Activated CD4-positive, alpha-beta T cell treated with anti-CD3 and anti-CD28 coated beads, Interleukin-2, amount 10 ng/mL, durations not matched to agents 7 days and 5 days (primary cell): ENCODE results near the gene HNRNPA0. TPM values are rescaled to one million over a fixed set of nuclear protein-coding genes. Genes with fewer than 3 reads are reported as not detected.
A peak's percentile ranks its signal among the peaks of the same experiment; 100 is the strongest.
"Not testable (repeated sequence)": the region's sequence is repeated elsewhere in the genome, so short reads cannot be mapped to it uniquely, and the experiment has no call there.

Experiments
- CTCF ChIA-PET: fragments of 350-600 bp; sonication (Branson Sonifier 250); formaldehyde crosslinking; loops from one replicate; lab custom pipeline; 2021; ENCODE audit warnings: antibody characterized with exemption; lab: Charles Lee
- POLR2A ChIA-PET: fragments of 350-600 bp; sonication (Branson Sonifier 250); formaldehyde crosslinking; loops from one replicate; lab custom pipeline; 2021; ENCODE audit warnings: antibody characterized with exemption; lab: Charles Lee
- DNase-seq: peaks from one replicate; pipeline ENCODE4 v3.0.0-alpha.2; 2020
- H3K27ac Mint-ChIP-seq: one replicate; pipeline ENCODE4 v1.8.0; 2021; ENCODE audit warnings: mild to moderate bottlenecking, moderate library complexity, mixed read lengths
- H3K27me3 Mint-ChIP-seq: one replicate; pipeline ENCODE4 v1.8.0; 2021; ENCODE audit warnings: mixed read lengths
- H3K36me3 Mint-ChIP-seq: one replicate; pipeline ENCODE4 v1.8.0; 2021; ENCODE audit warnings: low read depth, mixed read lengths
- H3K4me1 Mint-ChIP-seq: one replicate; pipeline ENCODE4 v1.8.0; 2021; ENCODE audit warnings: mixed read lengths
- H3K4me3 Mint-ChIP-seq: one replicate; pipeline ENCODE4 v1.8.0; 2021; ENCODE audit warnings: mild to moderate bottlenecking, moderate library complexity, mixed read lengths
- H3K9me3 Mint-ChIP-seq: one replicate; pipeline ENCODE4 v1.8.0; 2021; ENCODE audit warnings: mixed read lengths
- total RNA-seq, 2 experiments: library from RNA; stranded (reverse); gene quantifications; one replicate each; pipeline ENCODE4 v1.2.3, GENCODE V29; 2021

Gene HNRNPA0
- total RNA-seq = 10 to 100 TPM; 26.0 to 31.8 TPM

DNA sequence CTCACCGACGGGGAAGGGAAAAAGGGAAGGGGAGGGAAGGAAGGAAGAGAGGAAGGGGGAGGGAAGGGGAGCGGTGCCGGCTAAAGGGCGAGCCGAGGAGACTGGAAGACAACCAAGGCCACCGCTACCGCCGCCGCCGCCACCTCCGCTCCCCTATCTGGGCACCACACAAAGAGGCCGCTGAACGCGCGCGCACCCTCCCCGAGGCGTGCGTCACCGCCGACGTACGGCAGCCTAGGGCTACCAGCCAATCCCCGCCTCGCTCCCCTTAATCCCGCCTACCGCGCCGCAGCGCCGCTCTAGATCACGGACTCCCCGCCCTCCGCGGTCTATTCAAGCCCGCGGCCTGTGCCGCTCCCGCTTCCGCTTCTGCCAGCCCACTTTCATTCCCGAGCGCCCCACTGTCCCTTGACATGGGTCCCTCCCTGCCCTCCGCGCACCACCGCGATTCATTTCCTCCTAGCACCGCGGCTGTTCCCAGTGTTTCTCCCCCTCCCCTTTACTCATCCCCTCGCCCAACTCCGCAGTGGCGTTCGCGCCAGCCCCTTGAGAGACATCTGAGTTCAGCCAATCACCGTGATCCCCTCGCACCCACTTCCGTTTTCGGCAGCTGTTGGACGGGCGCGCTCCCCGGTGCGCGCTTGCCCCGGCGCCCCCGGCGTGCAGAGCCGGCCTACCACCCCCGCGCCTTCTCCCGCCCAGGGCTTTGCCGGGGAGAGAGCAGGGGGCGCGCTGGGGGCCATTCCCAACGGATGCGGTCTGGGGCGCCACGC is at the start of gene HNRNPA0:
HNRNPA0 (minus strand) TSS at position 176 of the 773 bp plus-strand sequence. CDS start 297 bp downstream, outside the sequence.
- ChIA-PET POLR2A (interaction anchor here (0.6 kb wide), 1 partner anchor 115 kb away, joined by 8 read pairs; no protein-coding TSS in a partner anchor), CTCF (interaction anchor here (0.5 to 3.6 kb wide), 8 partner anchors 13 to 150 kb away, joined by 3 to 21 read pairs (median 4); partner anchors contain the start of gene KLHL3)
- Mint-ChIP-seq H3K36me3 (peaks cover 43% of the 10 kb centered on the region), H3K9me3 (no peaks in the 10 kb centered on the region), H3K4me3 (peak within 1 kb of the TSS; percentile 95), H3K27me3 (no peaks in the 10 kb centered on the region), H3K4me1 (peaks cover 27% of the 10 kb centered on the region), H3K27ac (peak within 1 kb of the TSS; percentile 100)
- peak; percentile 96 for DNase-seq

DNA sequence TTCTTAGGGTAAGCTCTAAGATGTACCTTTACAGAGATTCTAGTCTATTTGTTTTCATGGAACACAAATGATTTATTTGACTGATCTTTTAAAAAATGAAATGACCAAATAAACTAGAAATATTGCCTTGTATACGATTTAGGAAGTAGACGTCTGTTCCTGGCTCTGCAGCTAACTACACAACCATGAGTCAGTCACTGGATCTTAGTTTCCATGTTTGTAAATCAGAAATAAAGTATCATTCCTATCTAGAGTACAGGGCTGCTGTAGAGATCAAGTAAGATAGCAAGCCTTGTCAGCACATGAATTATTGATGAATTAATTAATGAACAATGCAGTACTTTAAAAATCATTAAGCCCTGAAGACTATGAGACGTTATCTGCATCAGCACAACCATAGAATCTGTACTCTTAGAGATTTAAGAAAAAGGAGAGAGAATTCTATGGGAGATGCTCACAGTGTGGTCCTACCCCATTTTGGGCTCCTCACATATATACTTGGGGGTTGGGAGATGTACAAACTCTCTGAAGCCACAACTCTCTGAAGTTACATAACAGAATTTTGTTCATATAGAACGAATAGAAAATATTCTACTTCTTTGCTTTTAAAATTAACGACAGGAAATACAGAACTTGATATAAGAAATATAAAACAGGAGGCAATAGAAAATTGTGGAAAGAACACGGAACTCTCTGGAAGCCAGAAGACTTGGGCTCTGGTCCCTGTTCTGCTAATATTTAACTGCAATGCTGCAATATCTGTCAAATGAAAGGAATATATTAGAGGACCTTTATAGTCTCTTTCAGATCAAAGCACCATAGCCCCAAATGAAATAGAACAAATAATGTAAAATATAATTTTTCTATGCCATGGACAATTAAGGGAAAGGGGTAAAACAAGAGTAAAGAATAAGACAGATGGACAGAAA is 48.4 kb upstream of the HNRNPA0 start:
- H3K4me3 Mint-ChIP-seq = no peak overlapping the region
- POLR2A ChIA-PET = no interaction called here
- peaks cover 2% of the 10 kb centered on the region for H3K27me3 Mint-ChIP-seq
- no peaks in the 10 kb centered on the region for H3K36me3 Mint-ChIP-seq
- no peak overlapping the region for H3K27ac Mint-ChIP-seq
- H3K4me1 Mint-ChIP-seq = no peaks in the 10 kb centered on the region
- no peaks in the 10 kb centered on the region for H3K9me3 Mint-ChIP-seq
- DNase-seq = no peak
- CTCF ChIA-PET = no interaction called here

DNA sequence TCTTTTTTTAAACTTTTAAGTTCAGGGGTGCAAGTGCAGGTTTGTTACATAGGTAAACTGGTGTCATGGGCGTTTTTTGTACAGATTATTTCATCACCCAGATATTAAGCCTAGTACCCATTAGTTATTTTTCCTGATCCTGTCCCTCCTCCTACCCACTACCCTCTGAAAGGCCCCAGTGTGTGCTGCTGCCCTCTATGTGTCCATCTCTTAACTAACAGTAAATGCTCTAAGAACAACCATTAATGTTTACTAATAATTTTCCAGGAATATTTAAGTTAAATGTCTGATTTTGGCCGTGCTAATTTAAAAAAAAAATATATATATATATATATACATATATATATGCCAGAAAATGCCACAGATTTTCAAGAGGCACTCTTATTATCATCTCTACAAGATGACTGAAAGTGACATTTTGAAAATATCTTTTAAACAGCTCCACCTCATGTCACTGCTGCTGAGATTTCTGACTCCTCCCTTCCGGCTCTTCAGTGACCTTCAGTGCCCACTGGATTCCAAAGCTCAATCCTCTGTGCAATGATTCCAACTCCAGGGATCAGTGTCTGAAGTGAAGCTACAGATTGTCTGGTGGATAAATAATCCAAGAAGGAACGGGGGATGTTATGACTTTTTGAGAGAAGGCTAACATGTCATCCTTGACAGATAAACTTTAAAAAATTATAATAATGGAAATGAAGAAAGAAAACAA is 46.7 kb upstream of the HNRNPA0 start:
- peaks cover 2% of the 10 kb centered on the region for H3K27me3 Mint-ChIP-seq
- no peaks in the 10 kb centered on the region for H3K4me1 Mint-ChIP-seq
- no peak overlapping the region for H3K4me3 Mint-ChIP-seq
- no peaks in the 10 kb centered on the region for H3K9me3 Mint-ChIP-seq
- CTCF ChIA-PET = interaction anchor here (1.6 kb wide), 1 partner anchor 11 kb away, joined by 3 read pairs; no protein-coding TSS in a partner anchor
- H3K36me3 Mint-ChIP-seq = no peaks in the 10 kb centered on the region
- no peak for DNase-seq
- no peak overlapping the region for H3K27ac Mint-ChIP-seq
- POLR2A ChIA-PET = no interaction called here

DNA sequence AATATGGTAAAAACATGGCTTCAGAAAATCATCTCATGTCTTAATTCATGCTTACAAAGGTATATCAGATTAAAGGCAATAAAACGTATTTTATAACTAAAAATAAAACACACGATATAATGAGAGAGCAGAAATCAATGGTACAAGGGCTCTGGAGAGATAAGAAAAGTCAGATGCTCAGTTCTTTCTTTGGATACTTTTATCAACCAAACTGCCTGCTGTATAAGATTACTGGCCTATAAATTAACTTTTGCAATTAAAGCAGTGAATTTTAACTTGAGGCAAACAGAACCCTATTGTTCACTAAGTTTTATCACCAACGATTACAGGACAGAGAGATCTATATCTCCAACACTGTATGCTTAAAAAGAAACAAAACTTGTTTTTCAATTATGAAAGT is 42.1 kb upstream of the HNRNPA0 start:
- Mint-ChIP-seq H3K27me3 (no peaks in the 10 kb centered on the region), H3K4me1 (no peaks in the 10 kb centered on the region), H3K36me3 (no peaks in the 10 kb centered on the region), H3K9me3 (no peaks in the 10 kb centered on the region), H3K27ac (no peak overlapping the region), H3K4me3 (no peak overlapping the region)
- ChIA-PET POLR2A (no interaction called here), CTCF (no interaction called here)
- DNase-seq = no peak

DNA sequence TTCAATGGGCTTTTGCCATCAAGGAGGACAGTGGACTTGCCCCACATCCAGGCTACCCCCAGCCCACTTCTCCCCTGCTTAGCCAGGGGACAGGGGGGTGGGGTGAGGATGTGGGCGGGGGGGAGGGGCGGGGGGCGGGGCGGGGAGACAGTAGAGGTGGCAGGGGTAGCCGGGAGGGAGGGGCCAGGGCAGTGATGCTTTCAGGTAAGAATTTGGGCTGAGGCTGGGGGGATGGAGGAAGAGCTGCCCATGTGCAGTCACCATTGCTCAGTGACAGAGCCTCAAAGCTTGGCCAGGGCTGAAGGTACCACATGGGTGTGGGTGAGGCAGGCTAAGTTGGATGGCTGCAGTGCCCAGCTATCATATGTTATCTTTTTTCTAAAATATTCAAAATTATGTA is 40.7 kb upstream of the HNRNPA0 start:
- ChIA-PET CTCF (no interaction called here), POLR2A (interaction anchor here (0.6 kb wide), 1 partner anchor 165 kb away, joined by 3 read pairs; no protein-coding TSS in a partner anchor)
- Mint-ChIP-seq H3K27ac (no peak overlapping the region), H3K9me3 (no peaks in the 10 kb centered on the region), H3K4me3 (no peak overlapping the region), H3K27me3 (no peaks in the 10 kb centered on the region), H3K36me3 (no peaks in the 10 kb centered on the region), H3K4me1 (no peaks in the 10 kb centered on the region)
- no peak for DNase-seq

DNA sequence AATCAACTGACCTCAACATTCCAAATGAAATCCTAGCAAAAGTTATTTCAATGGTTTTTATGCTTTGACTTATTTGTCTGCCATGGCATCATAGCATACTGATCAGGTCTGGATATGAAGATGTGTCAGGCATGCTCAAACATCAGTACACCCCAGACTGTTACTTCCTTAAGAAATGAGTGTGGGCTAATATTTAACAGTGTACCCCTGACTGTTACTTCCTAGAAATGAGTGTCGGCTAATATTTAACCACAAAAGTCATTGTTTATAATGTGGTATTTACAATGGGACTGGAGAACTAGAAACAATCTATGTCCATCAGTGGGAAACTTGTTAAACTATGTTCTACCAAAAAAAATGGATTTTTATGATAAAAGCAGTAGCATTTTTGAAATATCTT is 38.1 kb upstream of the HNRNPA0 start:
- CTCF ChIA-PET = no interaction called here
- H3K9me3 Mint-ChIP-seq = peaks cover 5% of the 10 kb centered on the region
- no peaks in the 10 kb centered on the region for H3K27me3 Mint-ChIP-seq

DNA sequence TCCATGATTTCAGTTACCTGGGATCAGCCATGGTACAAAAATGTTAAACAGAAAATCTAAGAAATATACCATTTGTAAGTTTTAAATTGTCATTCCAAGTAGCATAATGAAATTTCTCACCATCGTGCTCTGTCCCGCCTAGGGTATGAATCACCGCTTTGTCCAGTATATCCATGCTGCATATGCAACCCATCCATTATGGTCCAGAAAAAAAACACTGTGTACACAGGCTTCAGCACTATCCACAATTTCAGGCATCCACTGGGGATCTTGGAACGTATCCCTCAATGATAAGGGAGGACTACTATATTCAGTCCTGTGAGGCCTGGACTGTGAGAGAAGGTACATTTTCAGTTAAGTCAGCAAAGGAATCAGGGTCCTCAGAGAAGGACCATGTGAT is 37.6 kb upstream of the HNRNPA0 start:
- Mint-ChIP-seq H3K27me3 (no peaks in the 10 kb centered on the region), H3K27ac (no peak overlapping the region)

More for the DNA sequence above, 38.1 kb upstream of the HNRNPA0 start:
- H3K36me3 Mint-ChIP-seq = no peaks in the 10 kb centered on the region
- no peak for DNase-seq
- H3K27ac Mint-ChIP-seq = no peak overlapping the region
- H3K4me1 Mint-ChIP-seq = no peaks in the 10 kb centered on the region
- H3K4me3 Mint-ChIP-seq = no peak overlapping the region
- POLR2A ChIA-PET = no interaction called here

DNA sequence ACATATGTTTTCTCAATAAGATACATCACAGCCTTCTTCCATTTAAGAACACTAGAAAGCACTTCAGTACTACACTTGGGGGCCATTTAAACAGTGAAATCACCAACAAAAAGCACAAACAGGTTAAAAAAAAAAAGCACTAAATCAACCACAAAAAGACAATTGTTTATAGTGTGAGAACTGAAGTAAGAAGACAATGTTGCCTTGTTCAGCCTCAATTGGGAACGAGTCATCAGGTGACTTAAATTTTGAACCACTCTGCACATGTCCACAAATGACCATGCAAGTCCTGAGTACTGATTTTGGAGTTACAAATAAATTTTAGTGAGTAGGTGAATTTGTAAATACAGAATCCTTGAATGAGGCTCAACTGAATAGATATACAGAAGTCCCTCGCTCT is 37.2 kb upstream of the HNRNPA0 start:
- peaks cover 5% of the 10 kb centered on the region for H3K9me3 Mint-ChIP-seq
- CTCF ChIA-PET = no interaction called here
- H3K4me3 Mint-ChIP-seq = no peak overlapping the region
- no peaks in the 10 kb centered on the region for H3K4me1 Mint-ChIP-seq
- H3K27me3 Mint-ChIP-seq = peaks cover 4% of the 10 kb centered on the region
- no peak overlapping the region for H3K27ac Mint-ChIP-seq
- DNase-seq = no peak
- POLR2A ChIA-PET = no interaction called here
- no peaks in the 10 kb centered on the region for H3K36me3 Mint-ChIP-seq

More for the DNA sequence above, 37.6 kb upstream of the HNRNPA0 start:
- no peak overlapping the region for H3K4me3 Mint-ChIP-seq
- POLR2A ChIA-PET = no interaction called here
- CTCF ChIA-PET = no interaction called here
- H3K36me3 Mint-ChIP-seq = no peaks in the 10 kb centered on the region
- DNase-seq = no peak
- H3K4me1 Mint-ChIP-seq = no peaks in the 10 kb centered on the region
- H3K9me3 Mint-ChIP-seq = peaks cover 5% of the 10 kb centered on the region

DNA sequence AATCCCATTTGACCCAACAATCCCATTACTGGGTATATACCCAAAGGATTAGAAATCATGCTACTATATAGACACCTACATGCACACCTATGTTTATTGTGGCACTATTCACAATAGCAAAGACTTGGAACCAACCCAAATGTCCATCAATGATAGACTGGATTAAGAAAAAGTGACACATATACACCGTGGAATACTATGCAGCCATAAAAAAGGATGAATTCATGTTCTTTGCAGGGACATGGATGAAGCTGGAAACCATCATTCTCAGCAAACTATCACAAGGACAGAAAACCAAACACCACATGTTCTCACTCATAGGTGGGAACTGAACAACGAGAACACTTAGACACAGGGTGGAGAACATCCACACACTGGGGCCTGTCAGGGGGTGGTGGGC is 34.4 kb upstream of the HNRNPA0 start:
- H3K9me3 Mint-ChIP-seq, H3K27ac Mint-ChIP-seq, H3K4me3 Mint-ChIP-seq, H3K4me1 Mint-ChIP-seq, POLR2A ChIA-PET, H3K36me3 Mint-ChIP-seq, DNase-seq, CTCF ChIA-PET: not testable (repeated sequence)
- H3K27me3 Mint-ChIP-seq = peaks cover 11% of the 10 kb centered on the region

DNA sequence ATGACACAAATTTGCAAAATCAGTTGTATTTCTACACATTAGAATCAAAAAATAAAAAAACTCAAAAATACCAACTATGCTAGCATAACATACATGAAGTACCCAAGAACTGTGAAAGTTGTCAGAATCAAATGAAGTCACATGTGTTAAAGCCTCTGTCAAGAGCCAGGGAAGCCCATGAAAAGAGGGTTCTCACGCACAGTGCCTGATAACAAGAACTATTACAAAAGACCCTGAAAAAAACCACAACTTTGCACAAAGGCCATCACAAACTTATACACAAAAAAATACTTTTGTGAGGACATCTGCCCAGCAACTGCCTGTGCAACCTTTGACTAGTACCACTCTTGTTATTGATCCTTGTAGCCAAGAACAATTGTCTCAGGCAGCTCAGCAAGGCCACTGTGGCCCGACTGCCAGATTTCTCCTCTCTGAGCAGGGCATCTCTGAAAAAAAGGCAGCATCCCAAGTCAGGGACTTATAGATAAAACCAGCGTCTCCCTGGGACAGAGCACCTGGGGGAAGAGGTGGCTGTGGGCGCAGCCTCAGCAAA is 28.9 kb upstream of the HNRNPA0 start:
- Mint-ChIP-seq H3K4me1 (no peaks in the 10 kb centered on the region), H3K4me3 (no peak overlapping the region), H3K27ac (no peak overlapping the region), H3K9me3 (no peaks in the 10 kb centered on the region), H3K27me3 (peaks cover 15% of the 10 kb centered on the region), H3K36me3 (no peaks in the 10 kb centered on the region)
- POLR2A ChIA-PET = no interaction called here
- CTCF ChIA-PET = no interaction called here
- DNase-seq = no peak

DNA sequence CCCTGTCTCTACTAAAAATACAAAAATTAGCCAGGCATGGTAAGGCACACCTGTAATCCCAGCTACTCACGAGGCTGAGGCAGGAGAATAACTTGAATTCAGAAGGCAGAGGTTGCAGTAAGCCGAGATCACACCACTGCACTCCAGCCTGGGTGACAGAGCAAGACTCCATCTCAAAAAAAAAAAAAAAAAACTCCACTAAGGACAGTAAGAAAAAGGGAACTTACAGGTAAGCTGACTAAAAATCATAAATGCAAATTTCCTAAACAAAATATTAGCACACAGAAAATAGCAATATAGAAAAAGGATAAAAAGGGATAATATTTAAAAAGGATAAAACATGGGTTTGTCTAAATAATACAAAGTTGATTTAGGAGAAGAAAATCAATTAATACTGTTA is 27.9 kb upstream of the HNRNPA0 start:
- Mint-ChIP-seq H3K9me3 (no peaks in the 10 kb centered on the region), H3K27ac (no peak overlapping the region), H3K36me3 (no peaks in the 10 kb centered on the region), H3K4me3 (no peak overlapping the region), H3K27me3 (peaks cover 15% of the 10 kb centered on the region), H3K4me1 (no peaks in the 10 kb centered on the region)
- no peak for DNase-seq
- CTCF ChIA-PET = interaction anchor here (0.6 kb wide), 2 partner anchors 100 to 408 kb away, joined by 3 to 4 read pairs; no protein-coding TSS in a partner anchor
- POLR2A ChIA-PET = no interaction called here
